Neutrophil (primary cell): Measurements from ENCODE around the gene TSPAN16.
"Not testable (repeated sequence)": the region's sequence is repeated elsewhere in the genome, so short reads cannot be mapped to it uniquely, and the experiment has no call there.

Source experiments
- H3K27ac ChIP-seq: fragments of 200-600 bp; sonication (generic); 2 replicates; pipeline ENCODE4 v1.5.1; 2016; ENCODE audit warnings: mild to moderate bottlenecking, moderate library complexity
- H3K27me3 ChIP-seq: fragments of 200-600 bp; sonication (generic); 2 replicates; pipeline ENCODE4 v1.6.0; 2016; ENCODE audit warnings: mild to moderate bottlenecking
- H3K36me3 ChIP-seq: fragments of 200-600 bp; sonication (generic); 2 replicates; pipeline ENCODE4 v1.5.1; 2017
- H3K4me1 ChIP-seq, 2 experiments: fragments of 200-600 bp in 1 of 2; sonication (generic) in 1 of 2; 1 replicate in 1 of 2; 2 replicates in 1 of 2; pipeline versions ENCODE4 v1.5.1 to v1.6.1; 2013 to 2016; ENCODE audit warnings: low read depth in 1 of 2, low read length in 1 of 2, mild to moderate bottlenecking in 1 of 2, moderate library complexity in 1 of 2; ENCODE audit not compliant: control insufficient read depth in 1 of 2, insufficient read depth in 1 of 2
- H3K4me3 ChIP-seq, 2 experiments: fragments of 200-600 bp in 1 of 2; sonication (generic) in 1 of 2; 1 replicate in 1 of 2; 2 replicates in 1 of 2; pipeline ENCODE4 v1.5.1; 2013 to 2016; ENCODE audit warnings: low read depth in 1 of 2, low read length in 1 of 2, mild to moderate bottlenecking in 1 of 2, moderate library complexity in 1 of 2
- H3K9me3 ChIP-seq: fragments of 200-600 bp; sonication (generic); 2 replicates; pipeline ENCODE4 v1.5.1; 2016
- TF ChIP-seq, protein P1 (sequence below): fragments of 200-600 bp; sonication (generic); IDR thresholded peaks from 2 replicates; pipeline ENCODE4 v1.5.1; 2016; ENCODE audit warnings: antibody characterized with exemption

TSPAN16 gene

DNA sequence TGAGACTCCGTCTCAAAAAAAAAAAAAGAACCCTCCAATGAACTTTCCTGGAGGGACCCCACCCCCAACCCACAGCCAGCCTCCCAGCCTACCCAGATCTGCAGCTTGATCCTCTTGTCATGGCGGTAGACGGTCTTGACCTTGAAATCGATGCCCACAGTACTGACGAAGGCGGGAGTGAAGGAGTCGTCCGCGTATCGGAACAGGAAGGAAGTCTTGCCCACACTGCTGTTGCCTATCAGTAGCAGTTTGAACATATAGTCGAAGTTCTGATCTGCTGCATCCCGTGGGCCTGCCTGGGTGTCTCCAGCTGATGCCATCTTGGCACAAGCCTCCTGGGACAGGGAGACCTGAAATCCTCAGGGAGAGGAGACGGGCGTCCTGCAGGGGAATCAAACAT lies 41.1 kb downstream of the TSPAN16 start:
- peaks cover 54 to 55% of the 10 kb centered on the region in 2 experiments for H3K4me1 ChIP-seq
- H3K27ac ChIP-seq: peak overlapping the region; percentile 77
- peaks cover 53% of the 10 kb centered on the region for H3K36me3 ChIP-seq
- no peaks in the 10 kb centered on the region for H3K9me3 ChIP-seq
- no peaks in the 10 kb centered on the region for H3K27me3 ChIP-seq
- TF ChIP-seq, protein P1, sequence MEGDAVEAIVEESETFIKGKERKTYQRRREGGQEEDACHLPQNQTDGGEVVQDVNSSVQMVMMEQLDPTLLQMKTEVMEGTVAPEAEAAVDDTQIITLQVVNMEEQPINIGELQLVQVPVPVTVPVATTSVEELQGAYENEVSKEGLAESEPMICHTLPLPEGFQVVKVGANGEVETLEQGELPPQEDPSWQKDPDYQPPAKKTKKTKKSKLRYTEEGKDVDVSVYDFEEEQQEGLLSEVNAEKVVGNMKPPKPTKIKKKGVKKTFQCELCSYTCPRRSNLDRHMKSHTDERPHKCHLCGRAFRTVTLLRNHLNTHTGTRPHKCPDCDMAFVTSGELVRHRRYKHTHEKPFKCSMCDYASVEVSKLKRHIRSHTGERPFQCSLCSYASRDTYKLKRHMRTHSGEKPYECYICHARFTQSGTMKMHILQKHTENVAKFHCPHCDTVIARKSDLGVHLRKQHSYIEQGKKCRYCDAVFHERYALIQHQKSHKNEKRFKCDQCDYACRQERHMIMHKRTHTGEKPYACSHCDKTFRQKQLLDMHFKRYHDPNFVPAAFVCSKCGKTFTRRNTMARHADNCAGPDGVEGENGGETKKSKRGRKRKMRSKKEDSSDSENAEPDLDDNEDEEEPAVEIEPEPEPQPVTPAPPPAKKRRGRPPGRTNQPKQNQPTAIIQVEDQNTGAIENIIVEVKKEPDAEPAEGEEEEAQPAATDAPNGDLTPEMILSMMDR: no peak
- H3K4me3 ChIP-seq: peak overlapping the region; percentile 89 to 100

DNA sequence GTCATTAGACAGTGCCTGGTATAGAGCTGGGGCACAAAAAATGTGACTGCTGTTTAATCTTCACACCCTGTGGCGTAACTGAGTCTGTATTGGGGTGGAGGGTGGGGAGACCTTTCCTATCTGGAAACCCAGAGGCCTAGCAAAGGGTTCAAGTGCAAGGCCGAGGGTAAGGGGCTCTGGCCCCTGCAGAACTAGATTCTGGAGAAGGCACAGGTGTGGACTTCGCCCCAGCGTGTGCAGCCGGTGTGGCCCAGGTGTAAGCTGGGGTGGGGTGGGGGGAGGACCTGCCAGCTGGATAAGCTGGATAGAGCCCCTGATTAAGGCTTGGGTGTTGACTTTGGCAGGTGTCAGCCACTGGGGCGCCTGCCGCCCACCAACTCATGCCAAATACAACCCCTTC lies 42.2 kb downstream of the TSPAN16 start:
- Histone ChIP-seq H3K27ac (peak overlapping the region; percentile 77), H3K4me3 (peak overlapping the region; percentile 89 to 100), H3K27me3 (no peaks in the 10 kb centered on the region), H3K4me1 (peaks cover 55 to 57% of the 10 kb centered on the region in 2 experiments), H3K36me3 (peaks cover 42% of the 10 kb centered on the region), H3K9me3 (no peaks in the 10 kb centered on the region)
- TF ChIP-seq, protein P1: no peak

DNA sequence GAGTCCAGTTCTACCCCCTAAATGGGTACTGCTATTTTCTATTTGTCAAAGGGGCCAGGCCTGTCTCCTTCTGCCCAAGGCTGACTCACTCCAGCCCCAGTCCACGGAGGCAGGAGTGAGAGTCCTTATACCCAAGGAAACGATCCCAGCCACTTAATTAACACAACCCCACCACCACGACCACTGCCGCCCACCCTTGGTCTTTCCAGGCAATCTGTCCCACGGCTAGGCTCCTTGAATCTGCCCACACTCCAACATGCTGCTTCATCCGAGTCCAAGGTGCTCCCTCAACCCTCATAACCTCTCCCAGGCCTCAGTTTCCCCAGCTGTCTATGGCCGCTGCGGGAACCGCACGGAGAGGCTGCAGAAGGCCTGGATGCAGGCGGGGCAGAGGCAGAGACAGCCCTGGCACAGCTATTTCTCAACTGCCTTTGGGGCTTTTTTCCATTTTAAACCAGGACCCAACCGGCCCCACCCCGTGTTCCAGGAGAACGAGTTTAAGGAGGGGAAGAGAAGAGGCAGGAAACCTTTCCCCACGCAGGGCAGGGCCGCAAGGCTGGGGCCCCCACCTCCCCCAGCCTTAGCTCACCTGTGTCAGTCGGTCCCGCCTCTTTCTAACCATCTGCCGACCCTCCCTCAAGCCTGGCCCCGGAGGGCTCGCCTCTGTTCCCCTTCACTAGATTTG lies 42.8 kb downstream of the TSPAN16 start:
- peaks cover 58 to 62% of the 10 kb centered on the region in 2 experiments for H3K4me1 ChIP-seq
- H3K9me3 ChIP-seq: no peaks in the 10 kb centered on the region
- peak overlapping the region; percentile 77 for H3K27ac ChIP-seq
- H3K36me3 ChIP-seq: peaks cover 36% of the 10 kb centered on the region
- TF ChIP-seq, protein P1: no peak
- peak overlapping the region; percentile 89 to 100 for H3K4me3 ChIP-seq
- no peaks in the 10 kb centered on the region for H3K27me3 ChIP-seq

- H3K9me3 ChIP-seq: no peaks in the 10 kb centered on the region
- no peaks in the 10 kb centered on the region for H3K27me3 ChIP-seq
- H3K4me1 ChIP-seq: peaks cover 65 to 66% of the 10 kb centered on the region in 2 experiments
- peaks cover 29% of the 10 kb centered on the region for H3K36me3 ChIP-seq
- peak within 1 kb of the TSS; percentile 89 to 100 for H3K4me3 ChIP-seq
- H3K27ac ChIP-seq: peak within 1 kb of the TSS; percentile 77
- TF ChIP-seq, protein P1: peak; percentile 40
These were observed 43.5 kb downstream of the TSPAN16 start, which contains the start of gene RAB3D for GRCh38 chr19:11339254-11340098. Gene RAB3D, minus strand, starts transcription at chr19:11339657. Its CDS starts 2,258 bp downstream, at chr19:11337399.

DNA sequence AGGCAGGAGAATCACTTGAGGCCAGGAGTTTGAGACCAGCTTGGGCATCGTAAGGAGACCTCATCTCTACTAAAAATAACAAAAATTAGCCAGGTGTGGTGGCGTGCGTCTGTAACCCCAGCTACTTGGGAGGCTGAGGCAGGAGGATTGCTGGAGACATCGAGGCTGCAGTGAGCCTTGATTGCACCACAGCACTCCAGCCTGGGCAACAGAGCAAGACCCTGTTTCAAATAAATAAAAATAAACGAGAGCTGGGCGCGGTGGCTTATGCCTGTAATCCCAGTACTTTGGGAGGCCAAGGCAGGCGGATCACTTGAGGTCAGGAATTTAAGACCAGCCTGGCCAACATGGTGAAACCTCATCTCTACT lies 44.1 kb downstream of the TSPAN16 start:
- H3K27me3 ChIP-seq, H3K9me3 ChIP-seq: not testable (repeated sequence)
- Histone ChIP-seq H3K36me3 (peaks cover 23% of the 10 kb centered on the region), H3K4me1 (peaks cover 70 to 71% of the 10 kb centered on the region in 2 experiments), H3K4me3 (peak overlapping the region; percentile 89 to 100), H3K27ac (peak overlapping the region; percentile 77)

DNA sequence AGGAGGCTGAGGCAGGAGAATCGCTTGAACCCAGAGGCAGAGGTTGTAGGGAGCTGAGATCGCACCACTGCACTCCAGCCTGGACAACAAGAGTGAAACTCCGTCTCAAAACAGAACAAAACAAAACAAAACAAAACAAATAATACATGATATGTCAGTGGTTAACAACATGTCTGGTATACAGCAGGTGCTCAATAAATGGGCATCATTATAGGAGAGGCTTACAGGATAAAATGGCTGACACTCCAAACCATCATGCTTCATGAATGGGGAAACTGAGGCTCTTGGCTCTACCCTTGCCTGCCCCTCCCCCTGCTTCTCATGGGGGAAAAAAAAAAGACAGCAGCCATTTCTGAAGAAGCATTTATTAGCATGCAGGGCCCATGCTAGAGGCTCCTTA lies 46.5 kb downstream of the TSPAN16 start:
- TF ChIP-seq, protein P1: no peak
- Histone ChIP-seq H3K36me3 (no peaks in the 10 kb centered on the region), H3K4me1 (peaks cover 64 to 66% of the 10 kb centered on the region in 2 experiments), H3K27ac (no peak overlapping the region), H3K27me3 (no peaks in the 10 kb centered on the region), H3K4me3 (no peak overlapping the region), H3K9me3 (no peaks in the 10 kb centered on the region)
